T follicular helper cell (primary cell): ENCODE data around the gene IFNAR1.
"Not testable (repeated sequence)": the region's sequence is repeated elsewhere in the genome, so short reads cannot be mapped to it uniquely, and the experiment has no call there.

Experiments
- DNase-seq: peaks from one replicate; pipeline ENCODE4 v3.0.0-alpha.2; 2020; ENCODE audit warnings: low read depth

Gene IFNAR1

GRCh38 chr21:33305938-33306337 lies 18.8 kb upstream of the IFNAR1 start:
- no peak for DNase-seq

- peak; percentile 12 for DNase-seq
These were observed 15.9 kb upstream of the IFNAR1 start for GRCh38 chr21:33308586-33309490.

GRCh38 chr21:33309778-33310177 lies 15.0 kb upstream of the IFNAR1 start:
- no peak for DNase-seq

DNA sequence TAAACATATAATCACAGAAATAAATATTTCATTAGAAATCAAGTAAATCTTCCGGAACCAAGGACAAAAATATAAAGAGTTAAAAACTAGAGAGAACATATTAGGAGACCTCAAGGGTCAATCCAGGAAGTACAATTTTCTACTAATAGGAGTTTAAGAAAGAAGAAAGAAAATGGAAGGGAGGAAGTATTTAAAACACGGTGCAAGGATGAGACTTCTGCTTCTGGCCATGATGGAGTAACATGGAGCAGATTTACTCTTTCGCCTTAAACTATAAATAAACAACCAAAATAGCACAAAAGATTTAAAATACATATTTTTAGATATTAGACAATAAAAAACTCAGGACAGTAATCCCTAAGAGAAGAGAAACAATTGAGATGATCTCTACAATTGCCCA lies 12.6 kb upstream of the IFNAR1 start:
- DNase-seq: no peak

DNA sequence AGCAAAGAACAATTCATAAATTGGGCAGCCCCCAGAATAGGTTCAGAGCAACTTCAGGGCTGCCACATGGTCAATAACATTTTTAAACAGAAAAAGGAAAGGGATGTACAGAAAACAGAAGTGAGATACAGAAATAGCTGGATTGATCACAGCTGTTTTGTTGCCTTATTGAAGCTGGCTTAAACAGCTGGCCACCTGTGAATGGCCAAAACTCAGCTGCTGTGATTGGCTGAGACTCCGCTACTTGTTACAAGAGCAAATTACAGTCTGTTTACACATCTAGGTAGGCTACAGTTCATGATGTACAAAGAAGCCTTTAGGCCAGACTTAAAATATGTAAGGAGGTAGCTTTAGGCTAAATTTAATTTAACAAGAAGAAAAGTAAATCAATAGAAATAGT lies 11.6 kb upstream of the IFNAR1 start:
- no peak for DNase-seq

- DNase-seq: no peak
These were observed 11.2 kb upstream of the IFNAR1 start for GRCh38 chr21:33313611-33314010.

DNA sequence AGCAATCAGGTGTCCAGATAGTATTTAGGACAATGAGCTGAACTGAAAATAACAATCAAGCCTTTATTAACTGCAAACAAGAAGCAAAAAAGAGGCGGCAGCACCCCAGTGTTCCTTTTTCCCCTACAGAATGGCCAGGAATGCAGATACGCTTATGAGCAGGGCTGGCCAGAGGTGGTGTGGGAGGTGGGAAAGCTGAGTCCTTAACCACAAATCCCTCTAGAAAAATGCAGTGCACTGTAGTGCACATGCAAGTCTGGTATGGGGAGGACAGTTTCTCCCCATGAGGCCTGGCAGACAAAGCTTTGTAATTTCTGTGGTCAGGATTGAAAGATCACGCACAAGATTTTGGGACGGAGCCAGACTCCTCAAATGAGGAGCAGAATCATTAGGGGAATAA lies 10.7 kb upstream of the IFNAR1 start:
- no peak for DNase-seq

GRCh38 chr21:33315946-33316710 lies 8.6 kb upstream of the IFNAR1 start:
- no peak for DNase-seq

DNA sequence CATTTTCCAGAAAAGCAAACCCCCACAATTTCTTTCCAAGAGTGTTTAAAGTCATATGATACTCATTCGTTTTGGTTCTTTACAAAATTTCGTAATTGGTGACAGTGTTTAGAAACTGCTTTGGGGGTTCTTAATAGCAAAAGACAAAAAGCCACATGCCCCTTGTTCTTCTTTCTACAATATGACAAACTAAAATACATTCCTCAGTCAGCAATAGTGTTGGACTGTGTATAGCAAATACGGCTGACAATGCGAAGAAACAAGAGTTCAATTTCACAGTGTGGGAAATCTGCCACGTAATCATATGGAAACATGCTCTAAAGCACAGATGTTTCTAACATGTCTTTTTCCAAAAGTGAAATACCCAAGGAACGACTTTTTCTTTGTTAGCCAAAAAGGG lies 7.6 kb upstream of the IFNAR1 start:
- DNase-seq: no peak

GRCh38 chr21:33317786-33318486 lies 6.8 kb upstream of the IFNAR1 start:
- no peak for DNase-seq

DNA sequence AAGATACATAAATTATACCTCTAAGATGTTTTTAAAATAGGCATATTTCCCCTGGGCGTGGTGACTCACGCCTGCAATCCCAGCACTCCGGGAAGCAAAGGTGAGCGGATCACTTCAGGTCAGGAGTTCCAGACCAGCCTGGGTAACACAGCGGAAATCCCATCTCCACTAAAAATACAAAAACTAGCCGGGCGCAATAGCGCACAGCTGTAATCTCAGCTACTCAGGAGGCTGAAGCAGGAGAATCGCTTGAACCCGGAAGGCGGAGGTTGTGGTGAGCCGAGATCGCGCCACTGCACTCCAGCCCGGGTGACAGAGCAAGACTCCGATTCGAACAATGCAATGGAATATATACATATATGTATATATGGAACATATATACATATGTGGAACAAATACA lies 3.8 kb upstream of the IFNAR1 start:
- not testable (repeated sequence) for DNase-seq

DNA sequence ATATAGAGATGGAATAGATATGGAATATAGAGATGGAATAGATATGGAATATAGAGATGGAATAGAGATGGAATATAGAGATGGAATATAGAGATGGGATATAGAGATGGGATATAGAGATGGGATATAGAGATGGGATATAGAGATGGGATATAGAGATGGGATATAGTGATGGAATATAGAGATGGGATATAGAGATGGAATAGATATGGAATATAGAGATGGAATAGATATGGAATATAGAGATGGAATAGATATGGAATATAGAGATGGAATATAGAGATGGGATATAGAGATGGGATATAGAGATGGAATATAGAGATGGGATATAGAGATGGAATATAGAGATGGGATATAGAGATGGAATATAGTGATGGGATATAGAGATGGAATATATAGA lies 1.2 kb upstream of the IFNAR1 start:
- DNase-seq: not testable (repeated sequence)

GRCh38 chr21:33325222-33326067 lies 675 bp downstream of the IFNAR1 start:
- peak; percentile 55 for DNase-seq

GRCh38 chr21:33327326-33327725 lies 2.6 kb downstream of the IFNAR1 start:
- no peak for DNase-seq

GRCh38 chr21:33327792-33328433 lies 3.1 kb downstream of the IFNAR1 start:
- DNase-seq: no peak

DNA sequence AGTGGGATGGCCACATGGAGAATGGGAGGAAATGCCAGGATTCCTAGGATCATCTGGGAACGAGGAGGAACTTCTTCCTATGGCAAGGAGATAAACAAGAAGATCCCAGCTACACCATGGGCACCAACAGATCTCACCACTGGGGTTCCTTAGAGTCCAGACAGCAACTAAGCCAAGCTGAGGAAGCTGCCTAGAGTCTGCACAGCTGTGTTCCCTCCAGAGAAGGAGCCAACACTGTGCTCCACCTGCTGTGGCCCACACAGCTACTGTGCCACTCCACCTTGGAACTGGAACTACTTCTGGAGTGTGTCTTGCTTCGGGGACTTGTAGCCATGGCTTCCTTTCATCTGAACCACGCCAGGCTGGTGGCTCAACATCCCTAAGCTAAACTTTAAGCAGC lies 6.0 kb downstream of the IFNAR1 start:
- DNase-seq: no peak

DNA sequence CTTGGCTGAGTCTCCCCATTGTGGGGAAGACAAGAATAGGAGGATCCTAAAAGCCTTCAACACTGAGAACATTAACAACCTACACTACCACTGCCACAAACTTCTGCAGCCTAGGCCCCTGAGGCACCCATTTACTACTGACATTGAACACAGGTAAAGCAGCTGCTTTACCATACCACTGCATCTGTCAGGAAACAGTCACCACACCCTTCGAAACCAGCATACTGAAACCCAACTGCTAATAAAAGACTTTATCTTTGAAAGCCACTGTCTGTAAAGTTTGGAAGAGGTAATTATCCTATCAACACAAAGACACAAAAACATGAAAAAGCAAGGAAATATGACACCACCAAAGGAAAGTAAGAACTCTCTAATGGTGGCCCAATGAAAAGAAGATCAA lies 7.4 kb downstream of the IFNAR1 start:
- no peak for DNase-seq

GRCh38 chr21:33334191-33334590 lies 9.4 kb downstream of the IFNAR1 start:
- DNase-seq: no peak

GRCh38 chr21:33334824-33335223 lies 10.1 kb downstream of the IFNAR1 start:
- no peak for DNase-seq

- DNase-seq: no peak
These were observed 14.4 kb downstream of the IFNAR1 start for GRCh38 chr21:33339135-33339534.

- DNase-seq: no peak
These were observed 15.1 kb downstream of the IFNAR1 start for GRCh38 chr21:33339918-33340317.
